Stimulated activated CD4-positive, alpha-beta T cell treated with anti-CD3 and anti-CD28 coated beads, Interleukin-2, amount 100 ng/mL, for 48 hours (primary cell): ENCODE results near the gene ORM1.
"Not testable (repeated sequence)": the region's sequence is repeated elsewhere in the genome, so short reads cannot be mapped to it uniquely, and the experiment has no call there.

Experiments
- DNase-seq, 2 donors: peaks; one replicate each; pipeline ENCODE4 v3.0.0-alpha.2; 2020

Gene ORM1

DNA sequence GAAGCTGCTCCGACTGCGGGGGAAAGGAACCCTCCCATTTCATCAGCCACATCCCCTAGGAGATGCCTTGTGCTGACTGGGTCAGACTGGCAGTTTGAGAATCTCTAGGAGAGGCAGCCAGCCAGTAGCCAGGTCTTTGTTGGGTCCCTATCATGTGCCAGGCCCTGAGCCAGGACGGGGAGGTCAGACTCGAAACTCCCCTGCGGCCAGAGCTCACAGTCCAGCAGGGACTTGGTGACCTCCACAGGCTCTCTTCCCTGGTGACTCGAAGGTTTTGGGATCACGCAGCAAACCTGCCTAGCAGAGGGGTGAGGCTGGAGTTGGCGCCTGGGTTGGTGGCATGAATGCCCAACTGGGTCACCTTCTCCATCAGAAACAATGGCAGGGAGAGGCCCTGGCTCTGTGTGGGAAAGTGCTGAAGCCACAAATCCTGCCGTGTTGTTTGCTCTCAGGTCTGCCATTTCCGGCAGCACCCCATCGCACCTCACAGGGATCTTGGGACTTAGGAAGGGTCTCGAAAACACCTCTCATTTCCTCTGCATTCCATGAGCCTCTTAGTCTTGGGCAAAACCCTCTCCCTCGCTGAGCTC is 14.4 kb upstream of the ORM1 start:
- DNase-seq = no peak

GRCh38 chr9:114309096-114309495 is 13.8 kb upstream of the ORM1 start:
- DNase-seq = no peak

DNA sequence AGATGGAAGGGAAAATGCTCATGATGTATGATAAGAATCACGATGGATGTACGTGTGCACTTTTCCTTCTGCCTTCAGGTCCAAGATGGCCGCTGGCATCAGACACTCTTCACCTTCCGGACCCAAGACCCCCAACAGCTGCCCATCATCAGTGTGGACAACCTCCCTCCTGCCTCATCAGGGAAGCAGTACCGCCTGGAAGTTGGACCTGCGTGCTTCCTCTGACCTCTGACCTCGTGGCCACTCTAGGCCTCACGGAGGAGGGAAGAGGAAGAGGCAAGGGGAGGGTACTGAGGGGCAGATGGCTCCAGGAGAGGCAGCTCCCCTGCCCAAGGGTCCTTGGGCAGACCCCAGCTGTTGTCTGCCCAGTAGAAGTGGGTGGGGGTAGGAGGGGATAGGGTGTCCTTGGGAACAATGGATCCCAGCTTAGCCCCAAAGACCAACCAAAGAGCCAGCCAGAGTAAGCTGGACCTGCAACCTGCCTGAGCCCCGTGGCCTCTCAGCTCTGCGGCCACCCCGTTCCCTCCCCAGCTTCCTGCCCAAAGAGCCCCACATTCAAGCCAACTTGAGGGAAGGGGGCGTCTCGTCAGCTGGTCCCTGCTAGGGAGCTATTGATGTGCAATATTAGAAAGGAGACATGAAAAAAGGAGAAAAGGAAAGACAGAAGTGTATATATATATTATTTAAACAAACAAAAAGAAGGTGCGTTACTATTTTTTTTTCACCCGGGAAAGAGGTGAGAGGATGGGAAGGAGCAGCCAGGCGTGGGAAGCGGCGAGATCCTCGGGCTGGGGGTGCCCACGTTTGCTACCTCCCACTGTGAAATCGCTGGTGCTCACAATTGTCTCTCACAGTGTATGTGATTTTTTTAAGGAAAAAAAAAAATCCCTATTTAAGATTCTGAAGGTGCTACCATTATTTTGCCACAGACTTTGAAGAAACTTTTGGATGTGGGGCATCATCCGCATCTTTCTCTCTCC is 12.1 kb upstream of the ORM1 start:
- no peak for DNase-seq

GRCh38 chr9:114311571-114312512 is 11.1 kb upstream of the ORM1 start:
- DNase-seq = no peak

GRCh38 chr9:114312513-114312875 is 10.4 kb upstream of the ORM1 start:
- DNase-seq = no peak

DNA sequence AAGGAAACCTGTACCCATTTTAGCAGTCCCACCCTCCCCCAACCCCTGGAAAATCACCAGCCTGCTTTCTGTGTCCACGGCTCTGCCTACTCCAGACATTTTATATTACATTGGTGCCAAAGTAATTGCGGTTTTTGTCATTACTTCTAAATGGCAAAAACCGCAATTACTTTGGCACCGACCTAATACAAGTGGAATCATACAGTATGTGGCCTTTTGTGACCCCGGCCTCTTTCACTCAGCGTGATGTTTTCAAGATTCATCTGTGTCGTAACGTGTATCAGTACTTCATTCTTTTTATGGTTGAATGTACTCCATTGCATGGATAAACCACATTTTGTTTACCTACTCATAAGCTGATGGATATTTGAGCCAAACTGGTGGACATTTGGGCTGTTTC is 9.7 kb upstream of the ORM1 start:
- no peak for DNase-seq

GRCh38 chr9:114314256-114314867 is 8.5 kb upstream of the ORM1 start:
- DNase-seq = no peak

GRCh38 chr9:114314881-114315722 is 7.8 kb upstream of the ORM1 start:
- DNase-seq = no peak

DNA sequence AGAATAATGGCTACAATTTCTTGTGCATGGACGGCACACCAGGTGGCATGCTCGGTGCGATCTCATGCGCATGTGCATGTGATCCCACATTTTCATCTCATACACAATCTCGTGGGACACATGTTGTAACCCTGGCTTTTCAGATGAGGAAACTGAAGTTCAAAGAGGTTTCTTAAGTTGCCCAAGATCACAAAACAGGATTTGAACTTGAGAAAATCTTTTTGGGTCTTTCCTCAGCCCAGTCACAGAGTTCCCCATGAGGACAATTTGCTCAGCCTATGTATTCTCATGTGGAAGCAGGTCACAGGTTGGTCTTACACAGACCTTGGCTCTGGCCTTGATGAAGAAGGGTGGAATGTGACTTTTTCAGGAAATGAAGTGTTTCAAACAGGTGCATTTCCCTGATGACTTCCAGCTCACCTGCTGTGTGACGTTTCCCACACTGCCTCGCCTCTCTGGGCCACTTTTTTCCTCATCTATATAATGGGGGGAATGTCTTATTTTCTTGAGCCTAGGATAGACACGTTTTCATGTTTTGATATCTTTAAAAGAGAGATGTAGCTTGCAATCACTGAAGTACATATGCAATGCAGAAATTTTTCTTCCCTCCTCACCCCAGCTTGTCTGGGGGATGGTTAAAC is 7.1 kb upstream of the ORM1 start:
- DNase-seq = no peak

DNA sequence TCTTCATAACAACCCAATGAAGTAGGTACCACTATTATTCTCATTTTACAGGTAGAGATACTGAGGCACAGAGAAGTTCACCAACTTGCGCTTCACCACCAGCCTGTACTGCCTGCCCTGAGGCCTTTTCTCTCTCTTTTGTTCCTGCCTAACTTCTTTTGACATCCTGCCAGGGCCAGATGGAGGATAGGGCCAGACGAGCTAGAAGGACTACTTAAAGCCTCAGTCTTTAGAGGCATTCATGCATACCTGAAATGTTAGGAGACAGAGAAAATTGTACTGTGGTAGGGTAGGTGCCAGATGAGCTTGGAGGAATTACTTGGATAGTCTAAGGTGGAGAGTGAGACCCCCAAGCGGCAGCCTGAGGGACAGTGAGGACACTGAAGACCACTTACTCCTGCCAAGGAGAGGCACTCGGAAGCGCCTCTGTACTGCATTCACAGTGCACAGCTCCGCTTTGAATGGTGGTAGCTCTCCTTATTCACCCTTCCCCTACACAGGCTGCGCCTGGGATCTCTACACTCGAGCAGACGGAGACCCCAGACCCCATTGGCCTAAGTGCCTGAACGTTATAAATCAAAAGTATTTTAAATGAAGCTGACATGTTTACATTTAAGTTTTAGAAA is 6.2 kb upstream of the ORM1 start:
- DNase-seq = no peak

DNA sequence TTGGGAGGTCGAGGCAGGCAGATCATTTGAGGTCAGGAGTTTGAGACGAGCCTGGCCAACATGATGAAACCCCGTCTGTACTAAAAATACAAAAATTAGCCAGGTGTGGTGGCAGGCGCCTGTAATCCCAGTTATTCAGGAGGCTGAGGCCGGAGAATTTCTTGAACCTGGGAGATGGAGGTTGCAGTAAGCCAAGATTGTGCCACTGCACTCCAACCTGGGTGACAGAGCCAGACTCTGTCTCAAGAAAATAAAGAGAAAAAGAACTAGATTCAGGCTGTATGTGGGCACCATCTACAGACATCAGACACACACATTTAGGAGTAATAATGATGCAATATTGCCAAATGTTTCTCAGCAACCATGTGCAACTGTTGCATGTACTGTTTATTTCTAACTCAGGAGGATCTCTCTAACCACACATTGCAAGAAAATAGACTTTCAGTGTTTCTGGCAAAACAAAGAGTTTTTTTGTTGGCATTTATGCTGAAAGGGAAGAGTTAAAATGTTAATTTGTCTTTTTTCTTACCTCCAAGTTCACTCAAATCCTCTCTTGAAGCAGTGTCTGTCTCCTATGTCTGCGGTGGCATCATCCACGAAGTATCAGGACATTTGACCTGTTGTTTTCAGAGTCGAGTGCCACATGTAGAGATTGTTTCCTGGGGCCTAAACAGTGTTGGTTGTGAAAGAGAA is 5.1 kb upstream of the ORM1 start:
- DNase-seq = no peak

GRCh38 chr9:114318416-114318815 is 4.5 kb upstream of the ORM1 start:
- DNase-seq = no peak

DNA sequence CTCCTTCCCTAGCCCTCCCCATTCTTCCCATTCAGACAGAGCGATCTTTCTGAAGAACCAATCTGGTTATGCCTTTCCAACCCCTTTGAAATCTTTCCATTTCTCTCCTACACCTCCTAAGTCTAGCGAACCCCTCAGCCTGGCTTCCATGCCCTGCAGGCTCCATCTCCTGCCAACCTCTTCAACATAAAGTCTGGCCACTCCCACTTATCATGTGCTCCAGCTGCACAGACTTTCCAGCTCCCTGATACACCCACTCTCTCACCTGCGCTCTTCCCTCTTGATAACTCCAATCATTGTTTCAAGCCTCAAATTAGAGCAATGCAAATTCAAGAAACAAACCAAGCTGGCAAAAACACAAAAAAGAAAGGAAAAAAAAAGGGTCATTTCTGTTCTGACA is 3.8 kb upstream of the ORM1 start:
- DNase-seq = no peak

DNA sequence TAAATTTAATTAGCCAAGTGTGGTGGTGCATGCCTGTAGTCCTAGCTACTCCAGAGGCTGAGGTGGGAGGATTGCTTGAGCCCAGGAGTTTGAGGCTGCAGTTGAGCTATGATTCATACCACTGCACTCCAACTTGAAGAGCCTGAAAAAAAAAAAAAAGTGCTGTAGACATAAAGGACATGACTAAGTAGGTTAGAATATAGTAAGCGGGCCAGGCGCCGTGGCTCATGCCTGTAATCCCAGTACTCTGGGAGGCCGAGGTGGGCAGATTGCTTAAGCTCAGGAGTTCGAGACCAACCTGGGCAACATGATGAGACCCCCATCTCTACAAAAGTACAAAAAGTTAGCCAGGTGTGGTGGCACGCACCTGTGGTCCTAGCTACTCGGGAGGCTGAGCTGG is 2.2 kb upstream of the ORM1 start:
- not testable (repeated sequence) for DNase-seq

- peak in 1 of 2 donors; percentile 23 for DNase-seq
Measured at GRCh38 chr9:114321759-114322158, 1.1 kb upstream of the ORM1 start.

DNA sequence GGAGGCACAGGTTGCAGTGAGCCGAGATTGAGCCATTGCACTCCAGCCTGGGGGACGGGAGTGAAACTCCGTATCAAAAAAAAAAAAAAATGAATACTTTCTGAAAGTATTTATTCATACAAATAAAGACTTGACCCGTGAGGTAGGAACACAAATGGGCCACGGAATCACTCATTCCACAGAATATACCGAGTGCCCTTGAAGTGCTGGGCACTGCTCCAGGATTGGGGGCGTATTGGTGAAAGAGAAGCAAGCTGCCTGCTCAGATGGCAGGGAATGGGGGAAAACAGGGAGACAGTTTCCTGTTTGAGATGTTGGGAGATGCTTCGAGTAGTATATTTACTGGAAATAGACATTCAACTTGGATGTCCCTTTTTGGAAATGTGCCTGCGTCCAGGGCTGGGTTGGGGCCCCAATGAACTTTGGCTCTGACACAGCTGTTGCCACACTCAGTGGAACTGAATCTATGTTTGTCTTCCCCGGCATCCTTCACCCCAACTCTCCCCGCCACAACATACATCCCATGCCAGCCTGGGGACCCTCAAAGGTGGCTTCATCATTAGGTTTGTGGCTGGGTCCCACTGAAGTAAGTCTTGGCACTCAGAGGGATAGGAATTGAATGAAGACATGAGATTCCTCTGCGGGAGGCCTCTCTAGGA is 609 bp upstream of the ORM1 start:
- DNase-seq = not testable (repeated sequence)

DNA sequence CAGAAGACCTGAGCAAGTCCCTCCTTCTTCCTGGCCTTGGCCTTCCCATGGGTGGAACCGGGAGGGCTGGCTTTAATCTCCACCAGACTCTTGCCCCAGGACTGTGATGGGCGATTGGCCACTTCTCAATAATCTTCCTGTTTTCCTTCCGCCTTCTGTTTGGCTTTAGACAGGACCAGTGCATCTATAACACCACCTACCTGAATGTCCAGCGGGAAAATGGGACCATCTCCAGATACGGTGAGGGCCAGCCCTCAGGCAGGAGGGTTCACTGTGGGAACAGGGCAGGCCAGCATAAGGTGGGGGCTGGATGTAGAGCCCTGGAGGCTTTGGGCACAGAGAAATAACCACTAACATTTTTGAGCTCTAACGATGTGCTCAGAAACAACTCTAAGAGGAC is 951 bp downstream of the ORM1 start:
- DNase-seq = not testable (repeated sequence)

GRCh38 chr9:114324492-114324891 is 1.6 kb downstream of the ORM1 start:
- no peak for DNase-seq

DNA sequence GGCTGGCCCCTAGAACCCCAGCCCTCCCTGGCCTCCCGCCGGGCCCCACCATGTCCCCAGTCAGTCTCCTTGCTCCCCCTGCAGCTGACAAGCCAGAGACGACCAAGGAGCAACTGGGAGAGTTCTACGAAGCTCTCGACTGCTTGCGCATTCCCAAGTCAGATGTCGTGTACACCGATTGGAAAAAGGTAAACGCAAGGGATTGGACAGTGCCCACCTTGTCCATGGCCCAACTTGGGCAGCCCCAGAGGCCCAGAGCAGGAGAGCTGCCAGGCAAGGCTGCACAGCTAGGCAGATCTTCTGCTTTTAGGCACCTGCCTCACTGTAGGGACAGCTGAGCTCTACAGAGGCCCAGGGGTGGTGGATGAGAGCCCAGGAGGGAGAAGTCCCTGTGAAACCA is 2.1 kb downstream of the ORM1 start:
- DNase-seq = not testable (repeated sequence)
